GM21367 (cell line): ENCODE measurements around the gene SLC50A1.

Source experiments
- ATAC-seq: cut with Tn5 transposase; IDR thresholded peaks from one replicate; pipeline ENCODE4 v1.9.1; 2021; ENCODE audit not compliant: unreplicated experiment

Gene SLC50A1

DNA sequence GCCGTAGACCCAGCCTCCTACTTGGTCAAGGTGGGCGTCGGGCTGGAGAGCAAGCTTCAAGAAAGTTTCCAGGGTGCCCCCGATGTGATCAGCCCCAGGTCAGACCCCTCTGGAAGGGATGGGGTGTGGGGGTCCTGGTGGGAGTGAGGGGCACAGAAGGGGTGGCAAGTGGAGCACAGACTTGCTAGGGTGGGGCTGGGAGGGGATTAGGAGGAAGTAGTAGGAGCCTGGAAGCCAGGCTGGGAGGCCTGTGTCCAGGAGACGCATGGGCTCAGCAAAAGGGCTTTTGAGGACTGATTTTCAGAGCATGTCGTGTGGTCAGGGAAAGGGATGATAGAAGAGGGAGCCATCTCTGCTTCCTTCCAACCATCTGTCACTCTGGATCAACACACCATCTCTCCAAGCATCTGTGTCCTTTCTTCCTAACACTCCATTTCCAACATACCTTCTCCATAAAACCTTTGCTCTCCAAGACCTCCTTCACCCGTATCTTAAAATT lies 46.4 kb downstream of the SLC50A1 start:
- no peak for ATAC-seq

DNA sequence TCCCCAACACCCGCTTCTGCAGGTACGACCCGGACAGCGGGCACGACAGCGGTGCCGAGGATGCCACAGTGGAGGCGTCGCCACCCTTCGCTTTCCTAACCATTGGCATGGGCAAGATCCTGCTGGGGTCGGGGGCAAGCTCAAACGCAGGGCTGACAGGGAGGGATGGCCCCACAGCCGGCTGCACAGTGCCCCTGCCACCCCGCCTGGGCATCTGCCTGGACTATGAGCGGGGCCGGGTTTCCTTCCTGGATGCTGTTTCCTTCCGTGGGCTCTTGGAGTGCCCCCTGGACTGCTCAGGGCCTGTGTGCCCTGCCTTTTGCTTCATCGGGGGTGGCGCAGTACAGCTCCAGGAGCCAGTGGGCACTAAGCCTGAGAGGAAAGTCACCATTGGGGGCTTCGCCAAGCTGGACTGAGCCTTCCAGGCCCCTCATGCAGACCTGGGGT lies 48.1 kb downstream of the SLC50A1 start:
- ATAC-seq = no peak

DNA sequence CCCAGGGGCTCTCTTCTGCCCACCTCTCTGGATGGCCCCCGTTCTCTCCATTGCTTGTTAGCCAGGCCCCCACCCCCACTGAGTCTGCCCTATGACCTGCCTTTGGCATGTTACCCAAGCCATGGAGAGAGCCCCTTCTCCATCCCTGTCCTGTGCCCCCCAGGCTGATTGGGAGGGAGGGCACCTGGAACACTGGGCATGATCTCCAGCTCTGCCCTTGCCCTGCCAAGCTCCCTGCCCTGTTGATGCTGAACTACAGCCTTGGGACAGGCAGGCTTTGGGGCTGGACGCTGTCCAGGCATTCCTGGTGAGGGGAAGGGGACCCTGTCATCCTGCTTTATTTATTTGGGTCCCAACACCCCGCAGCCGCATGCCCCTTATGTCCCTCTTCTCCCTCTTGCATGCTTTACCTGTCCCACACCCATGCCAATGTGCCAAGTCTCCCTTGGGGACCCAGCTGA lies 48.7 kb downstream of the SLC50A1 start:
- no peak for ATAC-seq

DNA sequence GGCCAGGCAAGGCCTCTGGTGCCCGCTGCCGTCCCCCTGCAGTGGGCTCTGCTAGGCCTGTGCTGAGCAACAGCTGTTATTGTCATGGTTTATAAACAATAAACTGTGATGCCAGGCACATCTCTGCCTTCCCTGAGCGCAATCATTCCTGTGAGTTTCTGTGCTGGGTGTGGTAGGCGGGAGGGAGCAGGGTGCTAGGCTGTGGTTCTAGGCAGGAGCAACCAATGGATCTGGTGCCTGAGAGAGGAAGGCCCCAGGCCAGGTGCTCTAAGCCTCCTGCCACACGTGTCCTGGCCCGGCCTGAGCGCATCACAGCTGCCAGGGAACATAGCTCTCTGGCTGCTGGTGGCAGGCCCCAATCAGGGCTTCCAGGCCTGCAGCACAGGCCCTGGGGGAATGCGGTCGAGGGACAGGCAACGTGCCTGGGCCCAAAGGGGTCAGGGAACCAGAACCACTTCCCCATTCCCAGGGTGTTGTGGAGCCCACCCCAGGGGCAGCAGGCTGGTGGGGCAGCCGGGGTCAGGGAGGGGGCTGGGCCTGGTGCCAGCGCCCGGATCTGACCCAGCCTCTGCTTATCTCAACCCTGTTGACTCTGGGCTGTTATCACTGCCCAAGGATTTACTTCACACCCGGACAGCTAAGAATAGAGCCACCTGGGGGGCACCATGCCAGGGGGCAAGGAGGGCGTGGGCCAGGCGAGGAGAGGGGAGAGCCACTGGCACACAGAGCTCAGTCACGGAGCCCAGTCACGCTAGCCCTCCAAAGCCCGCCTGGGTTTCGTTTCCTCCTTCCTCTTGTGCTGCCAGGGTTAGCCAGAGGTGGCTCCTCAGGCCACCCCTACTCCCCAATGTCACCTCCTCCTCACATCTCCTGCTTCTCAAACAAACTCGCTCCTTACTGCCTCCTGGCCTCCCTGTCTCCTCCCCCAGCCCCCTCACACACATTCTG lies 49.5 kb downstream of the SLC50A1 start:
- ATAC-seq = peak; percentile 61

DNA sequence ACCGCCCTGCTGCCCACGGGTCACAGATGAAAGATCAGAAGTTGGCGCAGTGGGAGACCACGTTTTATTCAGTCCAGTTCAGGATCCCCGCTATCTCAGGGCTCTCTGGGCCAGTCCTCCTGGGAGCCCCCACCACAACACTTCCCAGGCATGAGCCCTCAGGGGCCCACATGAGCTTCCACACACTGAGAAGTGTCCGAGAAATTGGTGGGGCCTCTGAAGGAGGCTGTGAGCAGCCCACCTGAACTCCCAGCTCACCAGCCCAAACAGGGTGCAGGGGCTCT lies 50.1 kb downstream of the SLC50A1 start:
- no peak for ATAC-seq

DNA sequence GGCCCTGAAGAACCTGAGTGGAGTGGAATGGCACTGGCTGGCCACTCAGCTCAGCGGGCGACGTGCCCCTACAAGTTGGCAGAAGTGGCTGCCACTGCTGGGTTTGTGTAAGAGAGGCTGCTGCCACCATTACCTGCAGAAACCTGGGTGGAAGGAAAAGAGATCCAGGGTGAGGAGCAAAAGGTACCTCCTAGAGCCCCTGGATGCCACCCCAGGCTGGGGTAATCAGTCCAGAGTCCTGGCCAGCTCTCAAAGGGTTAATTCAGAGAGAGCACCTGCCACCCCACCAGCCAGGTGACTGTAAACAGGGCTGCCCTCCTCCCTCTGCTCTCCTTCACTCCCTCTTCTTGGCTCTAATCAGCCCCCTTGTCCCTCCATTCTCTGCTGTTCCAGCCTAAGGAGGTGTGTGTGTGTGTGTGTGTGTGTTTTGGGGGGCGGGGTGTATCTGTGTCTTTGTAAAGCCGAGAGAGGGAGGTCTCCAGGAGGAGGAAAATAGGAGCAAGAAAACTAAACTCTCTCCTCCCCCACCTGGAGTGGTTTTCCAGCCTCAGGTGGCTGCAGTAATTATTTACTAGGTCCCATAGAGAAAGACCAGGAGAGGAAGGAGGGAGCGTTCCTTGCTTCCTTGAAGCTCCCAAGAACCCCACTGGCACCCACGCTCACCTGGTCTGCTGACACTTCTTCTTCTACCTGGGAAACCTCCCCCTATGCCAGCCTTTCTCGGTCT lies 50.6 kb downstream of the SLC50A1 start:
- no peak for ATAC-seq

DNA sequence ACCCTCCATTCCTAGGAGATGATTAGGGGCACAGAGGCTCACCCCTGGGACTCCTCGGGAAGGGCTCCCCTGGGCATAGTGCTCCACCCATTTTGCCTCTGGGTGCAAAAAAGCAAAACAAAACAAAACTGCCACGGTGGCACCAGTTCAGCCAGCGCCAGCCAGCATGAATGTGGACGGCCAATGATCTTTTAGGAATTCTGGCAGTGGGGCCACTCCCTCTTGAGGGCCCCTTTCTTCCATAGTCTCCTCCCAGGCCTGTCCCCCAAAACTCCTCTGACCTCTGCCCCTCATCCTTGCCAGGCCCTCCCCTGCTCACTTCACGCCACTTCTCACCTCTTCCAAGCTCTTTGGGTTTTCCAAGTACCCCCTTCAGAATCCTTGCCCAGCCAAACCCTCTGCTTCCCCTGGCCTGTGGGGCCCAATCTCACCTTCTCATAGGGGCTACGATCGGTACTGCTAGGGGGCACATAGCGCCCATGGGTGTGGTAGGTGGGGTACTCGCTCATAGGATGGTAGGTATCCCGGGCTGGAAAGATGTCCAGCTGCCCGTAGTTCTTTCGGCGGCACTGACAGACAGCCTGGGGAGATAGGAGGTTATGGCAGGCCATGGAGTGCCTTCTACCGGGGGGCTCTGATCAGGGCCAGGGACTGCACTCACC lies 51.3 kb downstream of the SLC50A1 start:
- ATAC-seq = no peak

DNA sequence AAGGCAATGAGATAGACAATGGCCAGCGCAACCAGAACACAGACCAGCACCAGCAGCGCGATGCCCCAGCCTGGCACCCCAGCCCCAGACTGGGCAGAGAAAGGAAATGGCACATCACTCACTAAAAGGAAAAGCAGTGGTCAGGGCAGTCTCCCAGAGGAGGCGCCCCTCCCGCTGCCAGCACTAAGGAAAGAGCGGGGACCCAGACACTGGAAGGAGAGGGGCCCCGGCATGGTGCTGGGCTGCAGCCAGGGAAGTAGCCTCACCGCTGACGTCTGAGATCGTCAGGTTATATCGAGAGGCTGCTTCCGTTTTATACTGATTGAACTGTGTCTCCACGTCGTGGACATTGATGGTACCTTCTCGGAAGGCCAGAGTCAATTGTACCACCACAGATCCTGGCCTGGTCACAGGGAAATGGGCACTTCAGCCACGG lies 51.8 kb downstream of the SLC50A1 start:
- ATAC-seq = no peak

DNA sequence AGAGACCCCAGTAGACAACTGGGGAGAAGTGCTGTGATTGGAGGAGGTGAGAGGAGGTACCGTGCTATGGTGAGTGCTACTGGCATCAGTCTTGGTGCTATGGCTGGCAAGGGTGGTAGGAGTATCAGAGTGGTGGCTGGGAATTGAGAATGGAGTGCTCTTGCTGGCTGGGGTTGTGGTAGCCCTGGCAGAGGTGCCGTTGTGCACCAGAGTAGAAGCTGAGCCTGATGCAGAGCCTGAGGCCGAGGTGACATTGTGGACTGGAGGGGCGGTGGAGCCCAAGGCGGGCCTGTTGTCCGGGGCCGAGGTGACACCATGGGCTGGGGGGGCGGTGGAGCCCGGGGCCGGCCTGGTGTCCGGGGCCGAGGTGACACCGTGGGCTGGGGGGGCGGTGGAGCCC lies 52.6 kb downstream of the SLC50A1 start:
- ATAC-seq = no peak
